Ectodermal cell (in vitro differentiated cells): ENCODE measurements around the gene RSRC1.

Source experiments
- H3K27ac ChIP-seq: 2 replicates; pipeline ENCODE4 v1.7.0; 2013; ENCODE audit warnings: mild to moderate bottlenecking, low read depth, low read length; ENCODE audit not compliant: insufficient read depth, poor library complexity, severe bottlenecking
- H3K27me3 ChIP-seq: 2 replicates; pipeline ENCODE4 v1.7.0; 2013; ENCODE audit warnings: mild to moderate bottlenecking, low read length; ENCODE audit not compliant: insufficient read depth, control insufficient read depth, poor library complexity, severe bottlenecking
- H3K36me3 ChIP-seq: one replicate; pipeline ENCODE4 v1.7.0; 2013; ENCODE audit warnings: low read length; ENCODE audit not compliant: control insufficient read depth, insufficient read depth
- H3K4me1 ChIP-seq: one replicate; pipeline ENCODE4 v1.7.0; 2013; ENCODE audit warnings: low read length; ENCODE audit not compliant: control insufficient read depth, insufficient read depth
- H3K4me3 ChIP-seq: 2 replicates; pipeline ENCODE4 v1.7.0; 2013; ENCODE audit warnings: low read depth, low read length, control low read depth; ENCODE audit not compliant: insufficient read depth
- H3K9me3 ChIP-seq: 2 replicates; pipeline ENCODE4 v1.7.0; 2013; ENCODE audit warnings: mild to moderate bottlenecking, low read length, moderate library complexity; ENCODE audit not compliant: control insufficient read depth
- WGBS, 2 experiments: methylation state at CpG; one replicate each; pipeline ENCODE4 v1.1.7; 2013; ENCODE audit warnings: missing lambda C conversion rate in 2 of 2; 5-methylcytosine and 5-hydroxymethylcytosine counted together

RSRC1 gene

DNA sequence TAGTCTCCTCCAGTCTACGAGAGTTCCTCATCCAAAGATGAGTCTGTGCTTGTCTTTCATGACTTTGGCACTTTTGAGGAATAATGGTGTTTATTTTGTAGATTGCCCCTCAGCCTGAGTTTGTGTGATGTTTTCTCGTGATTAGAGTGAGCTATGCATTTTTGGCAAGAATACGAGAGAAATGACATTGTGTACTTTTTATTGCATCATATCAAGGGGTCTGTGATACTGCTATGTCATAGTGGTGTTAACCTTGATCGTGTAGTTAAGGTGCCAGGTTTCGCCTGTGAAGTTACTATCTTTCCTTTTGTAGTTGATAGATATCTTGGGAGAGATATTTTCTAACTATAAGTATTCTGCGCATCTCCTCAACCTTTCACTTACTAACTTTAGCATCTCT is 18.9 kb downstream of the RSRC1 start:
- Histone ChIP-seq H3K4me1 (no peaks in the 10 kb centered on the region), H3K27ac (no peak overlapping the region), H3K27me3 (no peaks in the 10 kb centered on the region), H3K9me3 (no peaks in the 10 kb centered on the region), H3K4me3 (no peak overlapping the region), H3K36me3 (no peaks in the 10 kb centered on the region)
- 84 to 92% methylated on average over 4 to 5 of the region's 6 CpGs for WGBS, 2 experiments

- H3K4me1 ChIP-seq: no peaks in the 10 kb centered on the region
- whole genome bisulfite sequencing, 2 experiments: 92% methylated on average over 2 of the region's 2 CpGs
These were observed 24.5 kb downstream of the RSRC1 start for GRCh38 chr3:158134363-158134762.

DNA sequence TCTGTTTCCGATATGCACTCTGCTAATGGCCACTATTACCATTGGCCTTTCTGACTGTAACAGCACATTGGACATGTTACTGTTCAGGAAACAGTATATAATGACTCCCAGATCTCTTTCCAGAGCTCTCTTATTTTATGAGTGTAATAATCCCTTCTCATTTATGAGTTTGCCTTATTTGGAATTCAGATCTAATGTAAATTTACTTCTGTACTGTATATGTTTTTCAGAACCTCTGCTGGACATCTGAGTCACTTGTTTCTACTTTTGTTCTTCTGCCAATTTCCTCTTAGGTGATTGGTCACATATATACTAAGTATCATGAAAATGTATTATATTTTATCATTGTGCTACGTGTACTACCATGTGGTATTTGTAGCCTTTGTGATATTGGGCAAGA is 30.5 kb downstream of the RSRC1 start:
- H3K27ac ChIP-seq: no peak overlapping the region
- no peaks in the 10 kb centered on the region for H3K9me3 ChIP-seq
- H3K27me3 ChIP-seq: no peaks in the 10 kb centered on the region
- no peaks in the 10 kb centered on the region for H3K36me3 ChIP-seq
- no peak overlapping the region for H3K4me3 ChIP-seq
- H3K4me1 ChIP-seq: no peaks in the 10 kb centered on the region
- WGBS, 2 experiments: 89 to 95% methylated on average over 2 of the region's 2 CpGs

More at GRCh38 chr3:158134363-158134762, 24.5 kb downstream of the RSRC1 start:
- Histone ChIP-seq H3K27ac (no peak overlapping the region), H3K4me3 (no peak overlapping the region), H3K27me3 (no peaks in the 10 kb centered on the region), H3K9me3 (no peaks in the 10 kb centered on the region), H3K36me3 (no peaks in the 10 kb centered on the region)

DNA sequence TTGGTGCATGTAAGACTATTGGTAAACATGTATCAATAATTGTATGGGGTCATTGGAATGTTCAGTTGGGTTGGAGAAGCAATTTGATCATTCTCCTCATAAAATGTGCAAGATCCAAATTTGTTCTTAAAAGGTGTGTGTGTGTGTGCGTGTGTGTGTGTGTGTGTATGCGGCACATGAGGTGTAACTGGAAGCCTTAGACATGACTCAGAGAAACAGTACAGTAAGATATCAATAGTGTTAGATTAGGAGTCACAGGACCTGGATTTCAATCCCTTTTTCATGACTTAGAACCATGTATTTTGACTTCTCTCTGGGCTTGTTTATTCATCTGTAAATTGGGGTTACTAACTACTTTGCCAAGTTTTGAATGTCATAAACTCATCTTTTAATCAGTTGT is 38.3 kb downstream of the RSRC1 start:
- Histone ChIP-seq H3K27ac (no peak overlapping the region), H3K27me3 (no peaks in the 10 kb centered on the region), H3K36me3 (no peaks in the 10 kb centered on the region), H3K9me3 (no peaks in the 10 kb centered on the region), H3K4me1 (no peaks in the 10 kb centered on the region), H3K4me3 (no peak overlapping the region)
- WGBS, 2 experiments: 76 to 86% methylated on average over 2 of the region's 2 CpGs

- H3K36me3 ChIP-seq: no peaks in the 10 kb centered on the region
- no peak overlapping the region for H3K27ac ChIP-seq
- no peaks in the 10 kb centered on the region for H3K9me3 ChIP-seq
- no peaks in the 10 kb centered on the region for H3K27me3 ChIP-seq
- 94 to 95% methylated on average over 2 of the region's 2 CpGs for WGBS, 2 experiments
- no peaks in the 10 kb centered on the region for H3K4me1 ChIP-seq
- no peak overlapping the region for H3K4me3 ChIP-seq
These were observed 42.3 kb downstream of the RSRC1 start for GRCh38 chr3:158152186-158152585.

DNA sequence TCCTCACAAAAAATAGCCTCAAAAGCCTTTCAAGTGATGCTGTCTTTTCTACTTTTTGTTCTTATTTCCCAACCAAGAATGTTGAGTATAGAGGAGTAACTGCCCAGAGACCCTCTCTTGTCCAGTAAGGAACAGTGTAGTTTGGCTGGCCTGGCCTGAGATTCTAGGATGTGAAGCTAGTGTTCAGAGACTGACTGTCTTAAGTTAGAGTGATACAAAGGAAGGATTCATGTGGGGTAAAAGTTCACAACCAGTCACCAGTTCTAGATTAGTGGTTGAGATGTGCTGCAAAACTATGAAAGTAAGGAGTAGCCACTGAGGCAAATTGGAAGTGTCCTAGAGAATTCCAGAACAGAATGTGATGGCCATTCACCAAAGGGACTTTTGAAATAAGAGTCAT is 49.1 kb downstream of the RSRC1 start:
- Histone ChIP-seq H3K4me1 (no peaks in the 10 kb centered on the region), H3K36me3 (no peaks in the 10 kb centered on the region), H3K4me3 (no peak overlapping the region), H3K27me3 (no peaks in the 10 kb centered on the region), H3K9me3 (no peaks in the 10 kb centered on the region), H3K27ac (no peak overlapping the region)

DNA sequence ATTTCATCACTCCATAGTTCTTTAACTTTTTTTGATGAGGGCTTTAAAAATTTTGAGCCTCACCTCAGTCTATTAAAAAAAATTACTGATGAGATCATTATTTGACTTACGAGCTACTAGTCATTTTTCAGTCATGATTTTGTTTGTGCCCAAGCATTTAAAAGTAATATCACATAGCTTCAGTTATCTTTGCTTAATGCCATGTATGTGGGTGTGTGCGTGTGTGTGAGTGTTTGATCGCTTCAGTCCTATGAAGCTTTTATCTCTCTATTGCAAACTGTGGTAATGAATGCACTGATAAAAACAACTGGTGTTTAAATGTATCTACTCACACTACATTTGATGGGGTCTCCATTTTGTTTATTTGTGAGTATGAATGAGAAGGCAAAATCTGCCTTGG is 49.8 kb downstream of the RSRC1 start:
- WGBS, 2 experiments: 96% methylated on average over 3 of the region's 3 CpGs; no CpG with 5 or more reads in 1 of the 2 experiments
- no peaks in the 10 kb centered on the region for H3K4me1 ChIP-seq
- H3K9me3 ChIP-seq: no peaks in the 10 kb centered on the region
- H3K27ac ChIP-seq: no peak overlapping the region
- no peaks in the 10 kb centered on the region for H3K36me3 ChIP-seq
- H3K27me3 ChIP-seq: no peaks in the 10 kb centered on the region
- no peak overlapping the region for H3K4me3 ChIP-seq

- Histone ChIP-seq H3K4me1 (no peaks in the 10 kb centered on the region), H3K36me3 (no peaks in the 10 kb centered on the region), H3K4me3 (no peak overlapping the region), H3K27ac (no peak overlapping the region), H3K9me3 (no peaks in the 10 kb centered on the region), H3K27me3 (no peaks in the 10 kb centered on the region)
These were observed 51.1 kb downstream of the RSRC1 start for GRCh38 chr3:158160958-158161357.

DNA sequence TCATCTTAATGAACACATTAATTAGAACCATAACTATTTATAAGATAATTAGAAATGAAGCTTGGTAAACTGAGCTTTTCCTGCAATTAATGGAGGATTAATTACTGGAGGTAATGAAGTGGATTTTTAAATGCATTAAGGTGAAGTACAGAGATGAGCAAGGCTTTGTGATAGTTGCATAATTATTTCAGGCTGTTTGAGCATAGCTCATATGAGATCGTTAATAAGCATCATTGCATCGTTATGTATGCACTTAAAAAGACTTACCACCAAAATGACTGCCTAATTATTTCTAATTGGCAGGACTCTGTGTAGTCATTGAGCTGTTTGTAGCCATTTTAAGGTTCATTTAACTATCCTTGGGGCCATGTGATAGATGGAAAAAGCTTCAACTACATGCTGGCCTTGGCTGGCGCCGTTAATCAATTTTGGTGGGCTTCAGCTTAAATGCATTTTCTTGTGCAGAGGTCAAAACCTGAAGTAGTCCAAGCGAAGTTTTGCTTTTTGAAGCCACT is 55.3 kb downstream of the RSRC1 start:
- Histone ChIP-seq H3K27ac (no peak overlapping the region), H3K4me3 (no peak overlapping the region), H3K36me3 (no peaks in the 10 kb centered on the region), H3K27me3 (no peaks in the 10 kb centered on the region), H3K9me3 (no peaks in the 10 kb centered on the region), H3K4me1 (no peaks in the 10 kb centered on the region)
- WGBS, 2 experiments: 89 to 95% methylated on average over 5 of the region's 5 CpGs

DNA sequence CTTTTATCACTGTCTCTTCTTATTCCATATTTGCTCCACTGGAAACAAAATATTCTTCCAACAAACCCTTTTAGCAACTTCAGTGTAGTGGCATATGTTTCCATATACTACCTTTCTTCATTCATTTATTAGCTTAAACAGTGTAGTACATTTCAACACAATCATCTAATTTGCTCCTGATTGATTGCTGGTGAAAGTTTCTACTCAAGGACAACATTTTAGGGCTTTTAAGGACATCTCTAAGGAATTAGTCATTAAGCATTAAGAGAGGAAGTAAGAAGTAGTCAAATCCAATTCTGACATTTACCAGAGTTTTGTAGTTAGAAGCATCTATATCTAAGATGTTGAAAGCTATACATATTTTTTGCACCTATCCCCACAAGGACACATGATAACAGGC is 55.8 kb downstream of the RSRC1 start:
- no peaks in the 10 kb centered on the region for H3K9me3 ChIP-seq
- H3K4me3 ChIP-seq: no peak overlapping the region
- no peaks in the 10 kb centered on the region for H3K36me3 ChIP-seq
- no peaks in the 10 kb centered on the region for H3K27me3 ChIP-seq
- H3K4me1 ChIP-seq: no peaks in the 10 kb centered on the region
- no peak overlapping the region for H3K27ac ChIP-seq

DNA sequence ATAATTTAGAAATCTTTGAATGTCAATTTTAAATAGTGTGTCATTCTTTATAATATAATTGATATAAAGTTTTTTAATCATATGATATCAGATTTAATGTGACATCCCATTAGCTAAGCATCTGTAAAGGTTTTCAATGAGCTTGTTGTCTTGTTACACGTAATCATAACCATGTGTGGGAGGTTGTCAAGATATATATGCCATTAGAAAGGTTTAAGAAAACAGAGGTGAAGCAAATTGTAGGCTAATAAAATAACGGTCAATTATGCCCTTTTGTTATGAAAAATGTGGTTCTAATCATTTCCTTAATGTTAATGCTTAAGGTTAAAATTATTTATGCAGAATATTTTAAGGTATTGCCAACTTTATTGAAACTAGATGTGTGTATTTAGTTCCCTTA is 56.3 kb downstream of the RSRC1 start:
- WGBS, 2 experiments: 94% methylated on average over 2 of the region's 2 CpGs
- H3K4me1 ChIP-seq: no peaks in the 10 kb centered on the region

More for the DNA sequence above, 56.3 kb downstream of the RSRC1 start:
- no peak overlapping the region for H3K4me3 ChIP-seq
- H3K9me3 ChIP-seq: no peaks in the 10 kb centered on the region
- no peaks in the 10 kb centered on the region for H3K27me3 ChIP-seq
- no peak overlapping the region for H3K27ac ChIP-seq
- H3K36me3 ChIP-seq: no peaks in the 10 kb centered on the region
